HTR-8/SVneo (cell line): ENCODE data around the gene CEBPG.

Source experiments
- DNase-seq: peaks from one replicate; pipeline ENCODE4 v3.0.0; 2011; ENCODE audit warnings: low spot score, mixed read lengths; ENCODE audit not compliant: insufficient read length
- FAIRE-seq: peaks from 2 replicates; lab custom pipeline; 2011; peaks lifted over from hg19 to GRCh38; lab: Jason Lieb, UNC

The CEBPG gene

GRCh38 chr19:33377586-33378475 lies 4.3 kb downstream of the CEBPG start:
- FAIRE-seq, result no peak
- no peak for DNase-seq

GRCh38 chr19:33379151-33379829 lies 5.8 kb downstream of the CEBPG start:
- DNase-seq (no peak), FAIRE-seq (no peak)

- FAIRE-seq (no peak), DNase-seq (no peak)
Measured at GRCh38 chr19:33381101-33381500, 7.6 kb downstream of the CEBPG start.

DNA sequence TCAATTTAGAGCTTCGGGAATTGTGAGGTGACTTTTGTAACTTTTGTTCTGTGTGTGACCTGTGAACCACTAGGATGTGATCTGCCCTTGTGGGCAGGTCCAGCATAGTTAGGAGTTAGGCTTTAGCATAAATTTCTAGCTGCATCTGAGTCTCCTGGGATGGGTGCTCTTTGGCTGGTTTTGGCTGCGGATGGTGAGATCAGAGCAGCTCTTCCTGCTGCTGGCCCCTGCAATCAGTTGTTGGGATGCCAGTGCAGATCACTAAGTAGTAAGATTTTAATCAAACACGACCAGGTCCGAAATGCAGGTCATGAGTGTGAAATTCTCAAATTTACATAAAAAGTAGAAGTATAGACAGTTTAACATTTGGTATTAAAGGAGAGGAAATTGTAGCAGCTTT lies 8.5 kb downstream of the CEBPG start:
- DNase-seq (no peak), FAIRE-seq (no peak)

- no peak for FAIRE-seq
Measured at GRCh38 chr19:33382982-33383381, 9.5 kb downstream of the CEBPG start.

GRCh38 chr19:33383720-33384292 lies 10.3 kb downstream of the CEBPG start:
- no peak for FAIRE-seq
- no peak for DNase-seq

More at GRCh38 chr19:33382982-33383381, 9.5 kb downstream of the CEBPG start:
- DNase-seq, result no peak

DNA sequence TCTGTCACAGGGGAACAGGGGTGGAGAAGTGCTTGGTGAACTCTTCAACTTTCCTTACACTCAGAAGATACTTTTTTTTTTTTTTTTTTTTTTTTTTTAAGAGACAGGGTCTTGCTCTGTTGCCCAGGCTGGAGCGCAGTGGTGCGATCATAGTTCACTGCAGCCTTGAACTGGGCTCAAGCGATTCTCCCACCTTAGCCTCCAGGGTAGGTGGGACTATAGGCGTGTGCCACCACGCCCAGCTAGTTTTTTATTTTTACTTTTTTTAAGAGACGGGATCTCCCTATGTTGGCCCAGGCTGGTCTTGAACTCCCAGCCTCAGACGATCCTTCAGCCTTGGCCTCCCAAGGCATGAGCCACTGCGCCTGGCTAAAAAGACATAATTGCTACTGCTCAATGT lies 11.5 kb downstream of the CEBPG start:
- DNase-seq, result no peak
- FAIRE-seq, result no peak

DNA sequence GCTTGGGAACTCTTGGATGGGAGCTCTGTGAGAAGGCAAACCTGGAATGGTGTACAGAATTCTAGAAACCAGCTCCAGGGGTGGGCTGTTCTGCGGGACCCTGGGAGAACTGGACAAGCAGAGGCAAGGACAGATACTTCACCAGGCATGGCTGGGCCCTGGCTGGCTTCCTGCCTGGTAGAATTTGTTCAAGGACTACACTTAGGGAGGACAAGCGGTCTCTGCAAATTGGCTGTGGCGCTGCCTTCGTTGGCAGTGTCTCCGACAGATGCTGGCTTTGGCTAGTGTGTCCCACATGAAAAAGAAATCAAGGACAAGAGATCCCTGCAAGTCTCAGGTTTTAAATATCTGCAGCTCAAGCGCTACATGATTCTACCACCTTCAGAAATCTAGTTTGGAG lies 12.4 kb downstream of the CEBPG start:
- FAIRE-seq (no peak), DNase-seq (no peak)

DNA sequence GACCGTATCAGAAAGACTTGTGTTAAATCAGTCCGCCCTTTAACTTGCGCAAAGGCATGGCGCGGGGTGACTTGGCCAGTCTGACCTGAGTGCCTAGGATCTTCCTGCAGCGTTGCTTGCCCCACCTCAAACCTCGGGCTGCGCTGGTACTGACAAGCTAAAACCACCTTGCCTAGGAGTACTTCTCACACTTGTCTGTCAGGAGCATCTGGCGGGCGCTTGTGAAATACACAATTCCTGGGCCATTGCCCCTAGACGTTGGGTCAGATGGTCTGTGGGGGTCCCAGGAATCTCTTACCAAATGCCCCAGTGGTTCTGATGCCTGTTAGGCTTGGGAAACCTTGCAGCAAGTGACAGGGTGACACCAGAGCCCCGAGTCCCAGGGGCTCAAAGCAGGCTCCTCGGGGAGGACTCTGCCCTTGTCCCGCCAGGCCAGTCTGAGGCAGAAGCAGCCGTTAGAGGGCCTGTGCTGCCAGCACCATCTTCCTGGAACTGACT lies 12.9 kb downstream of the CEBPG start:
- DNase-seq (no peak), FAIRE-seq (no peak)

DNA sequence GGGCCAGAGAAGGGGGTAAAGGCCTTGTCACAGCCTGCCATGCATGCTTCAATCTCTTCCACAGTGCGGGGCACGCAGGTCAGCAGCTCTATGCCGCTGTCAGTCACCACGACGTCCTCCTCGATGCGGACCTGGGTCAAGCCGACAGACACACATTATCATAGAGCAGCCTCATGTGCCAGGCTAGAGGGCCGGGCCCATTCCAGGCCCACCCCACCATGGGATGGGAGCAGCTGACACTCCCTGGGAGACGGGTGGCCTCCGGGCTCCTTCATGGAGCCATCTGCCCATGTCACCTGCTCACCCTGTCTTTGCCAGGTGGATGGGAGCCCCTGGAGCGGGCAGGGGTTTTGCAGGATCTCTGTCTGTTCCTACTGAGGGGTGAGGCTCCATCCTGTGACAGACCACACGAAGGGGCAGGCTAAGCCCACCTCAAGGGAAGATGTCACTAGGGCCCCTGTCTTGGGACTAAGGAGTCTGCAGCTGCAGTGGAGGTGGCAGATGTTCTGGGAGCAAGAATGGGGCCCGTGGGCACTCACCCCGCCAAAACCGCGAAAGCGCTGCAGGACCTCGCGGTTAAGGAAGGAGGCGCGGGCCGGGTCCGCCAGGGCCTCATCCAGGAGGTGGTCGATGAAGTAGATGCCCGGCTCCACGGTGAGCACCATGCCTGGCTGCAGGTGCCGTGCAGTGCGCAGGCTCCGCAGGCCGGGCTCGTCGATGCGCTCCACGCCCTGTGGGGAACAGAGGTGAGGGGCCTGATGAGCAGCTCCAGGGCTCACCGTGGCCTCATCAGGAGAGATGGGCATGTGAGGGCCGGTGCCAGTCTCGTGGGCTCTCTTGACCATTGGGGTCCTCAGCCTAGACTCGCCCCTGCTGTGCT lies 14.1 kb downstream of the CEBPG start:
- FAIRE-seq (no peak), DNase-seq (no peak)

- DNase-seq (no peak), FAIRE-seq (no peak)
Measured at GRCh38 chr19:33388231-33388724, 14.8 kb downstream of the CEBPG start.

GRCh38 chr19:33388725-33389420 lies 15.4 kb downstream of the CEBPG start:
- no peak for DNase-seq
- no peak for FAIRE-seq

- FAIRE-seq, result no peak
- DNase-seq, result no peak
Measured at GRCh38 chr19:33389421-33390100, 16.1 kb downstream of the CEBPG start.

- no peak for FAIRE-seq
Measured at GRCh38 chr19:33390101-33390907, 16.8 kb downstream of the CEBPG start.

GRCh38 chr19:33390908-33391630 lies 17.6 kb downstream of the CEBPG start:
- DNase-seq (no peak), FAIRE-seq (no peak)

More at GRCh38 chr19:33390101-33390907, 16.8 kb downstream of the CEBPG start:
- no peak for DNase-seq

GRCh38 chr19:33391631-33392249 lies 18.2 kb downstream of the CEBPG start:
- DNase-seq (no peak), FAIRE-seq (no peak)
